HEK293 (cell line): ENCODE data around the gene CCNJL.

Experiments
- CTCF ChIA-PET: fragments of 350-600 bp; formaldehyde crosslinking; extraction: SDS; loops from one replicate; lab custom pipeline; 2021; ENCODE audit warnings: antibody characterized with exemption; lab: Yijun Ruan, JAX
- POLR2A ChIA-PET: fragments of 300-600 bp; formaldehyde crosslinking; extraction: SDS; loops from one replicate; lab custom pipeline; 2020; ENCODE audit warnings: antibody characterized with exemption, inconsistent platforms; lab: Yijun Ruan, JAX
- H3K27ac ChIP-seq: fragments of 200-500 bp; sonication (Bioruptor generic); 2 replicates; pipeline ENCODE4 v1.5.1; 2014; ENCODE audit warnings: low read depth, low read length, control low read depth, inconsistent platforms; ENCODE audit errors: extremely low read depth
- H3K36me3 ChIP-seq, 2 experiments: fragments of 200-500 bp in 1 of 2; sonication (Bioruptor generic) in 1 of 2; 1 replicate in 1 of 2; 2 replicates in 1 of 2; pipeline ENCODE4 v1.5.1; 2014 to 2017; ENCODE audit warnings: inconsistent platforms in 2 of 2, low read length in 2 of 2; ENCODE audit not compliant: control insufficient read depth in 2 of 2, insufficient read depth in 1 of 2
- H3K4me1 ChIP-seq: fragments of 200-500 bp; sonication (Bioruptor generic); 2 replicates; pipeline ENCODE4 v1.5.1; 2014; ENCODE audit warnings: mild to moderate bottlenecking, low read length, inconsistent platforms; ENCODE audit not compliant: control insufficient read depth, insufficient read depth
- H3K4me3 ChIP-seq: 2 replicates; pipeline ENCODE4 v1.5.1; 2011; ENCODE audit warnings: low read depth, mild to moderate bottlenecking, control low read depth, low read length, moderate library complexity
- H3K9me3 ChIP-seq: fragments of 200-500 bp; sonication (Bioruptor generic); 2 replicates; pipeline ENCODE4 v1.5.1; 2014; ENCODE audit warnings: low read depth, low read length, inconsistent platforms; ENCODE audit not compliant: control insufficient read depth, insufficient read depth
- GLI2 ChIP-seq: fragments of 450-650 bp; formaldehyde crosslinking; IDR thresholded peaks from 2 replicates; pipeline ENCODE4; 2017; ENCODE audit warnings: missing biosample characterization, missing genetic modification characterization, low read depth, borderline replicate concordance
- HOXD13 ChIP-seq: sonication (generic); formaldehyde crosslinking; IDR thresholded peaks from 2 replicates; pipeline ENCODE4 v1.8.0; 2022; ENCODE audit warnings: missing genetic modification reagents, borderline replicate concordance
- KLF10 ChIP-seq: fragments of 450-650 bp; IDR thresholded peaks from 2 replicates; pipeline ENCODE4 v1.5.1; 2018; ENCODE audit warnings: missing biosample characterization, mild to moderate bottlenecking, missing genetic modification characterization
- KLF16 ChIP-seq: fragments of 450-650 bp; formaldehyde crosslinking; IDR thresholded peaks from 2 replicates; pipeline ENCODE4 v1.5.1; 2017; ENCODE audit warnings: missing biosample characterization, missing genetic modification characterization
- SP3 ChIP-seq: fragments of 450-650 bp; formaldehyde crosslinking; IDR thresholded peaks from 2 replicates; pipeline ENCODE4 v1.5.1; 2016; ENCODE audit warnings: missing biosample characterization, missing genetic modification characterization
- TRIM28 ChIP-seq: IDR thresholded peaks from 2 replicates; pipeline ENCODE4 v1.6.1; 2011; ENCODE audit warnings: low read length, control low read depth, borderline replicate concordance
- ZBTB20 ChIP-seq: fragments of 450-650 bp; formaldehyde crosslinking; IDR thresholded peaks from 2 replicates; pipeline ENCODE4 v1.5.1; 2016; ENCODE audit warnings: missing biosample characterization, missing genetic modification characterization
- ZBTB49 ChIP-seq: fragments of 450-650 bp; formaldehyde crosslinking; IDR thresholded peaks from 2 replicates; pipeline ENCODE4 v1.5.1; 2016; ENCODE audit warnings: missing biosample characterization, missing genetic modification characterization, low read depth
- ZBTB8A ChIP-seq: fragments of 450-650 bp; formaldehyde crosslinking; IDR thresholded peaks from 2 replicates; pipeline ENCODE4 v1.5.1; 2016; ENCODE audit warnings: missing biosample characterization, missing genetic modification characterization
- ZFP37 ChIP-seq: fragments of 450-650 bp; formaldehyde crosslinking; IDR thresholded peaks from 2 replicates; pipeline ENCODE4 v1.5.1; 2016; ENCODE audit warnings: missing biosample characterization, missing genetic modification characterization
- ZNF148 ChIP-seq: fragments of 450-650 bp; formaldehyde crosslinking; IDR thresholded peaks from 2 replicates; pipeline ENCODE4 v1.5.0; 2017; ENCODE audit warnings: missing biosample characterization, missing genetic modification characterization, borderline replicate concordance
- ZNF16 ChIP-seq: fragments of 450-650 bp; formaldehyde crosslinking; IDR thresholded peaks from 2 replicates; pipeline ENCODE4 v1.5.1; 2016; ENCODE audit warnings: low read depth, missing biosample characterization, missing genetic modification characterization
- ZNF19 ChIP-seq: fragments of 450-650 bp; formaldehyde crosslinking; IDR thresholded peaks from 2 replicates; pipeline ENCODE4; 2016; ENCODE audit warnings: missing biosample characterization, missing genetic modification characterization, low read depth
- ZNF223 ChIP-seq: fragments of 450-650 bp; formaldehyde crosslinking; IDR thresholded peaks from 2 replicates; pipeline ENCODE4 v1.5.1; 2016; ENCODE audit warnings: missing biosample characterization, missing genetic modification characterization
- ZNF292 ChIP-seq: fragments of 450-650 bp; formaldehyde crosslinking; IDR thresholded peaks from 2 replicates; pipeline ENCODE4 v1.5.1; 2016; ENCODE audit warnings: low read depth, missing biosample characterization, missing genetic modification characterization, borderline replicate concordance
- ZNF473 ChIP-seq: fragments of 450-650 bp; formaldehyde crosslinking; IDR thresholded peaks from 2 replicates; pipeline ENCODE4 v1.5.1; 2017; ENCODE audit warnings: missing biosample characterization, missing genetic modification characterization
- ZNF580 ChIP-seq: fragments of 450-650 bp; formaldehyde crosslinking; IDR thresholded peaks from 2 replicates; pipeline ENCODE4 v1.5.1; 2016; ENCODE audit warnings: missing biosample characterization, missing genetic modification characterization
- ZNF585B ChIP-seq: fragments of 450-650 bp; formaldehyde crosslinking; IDR thresholded peaks from 2 replicates; pipeline ENCODE4 v1.5.1; 2016; ENCODE audit warnings: missing biosample characterization, missing genetic modification characterization
- ZNF624 ChIP-seq: fragments of 450-650 bp; formaldehyde crosslinking; IDR thresholded peaks from 2 replicates; pipeline ENCODE4 v1.5.1; 2017; ENCODE audit warnings: missing biosample characterization, missing genetic modification characterization

The CCNJL gene

GRCh38 chr5:160266044-160266443, 46.3 kb downstream of the CCNJL start (continued):
- no peak for TF ChIP-seq ZNF148
- TF ChIP-seq ZFP37 (tag by site-specific recombination): no peak

GRCh38 chr5:160263326-160263855, 49.0 kb downstream of the CCNJL start:
- ChIA-PET CTCF (interaction anchor here (0.6 to 1.0 kb wide), 3 partner anchors 10 to 21 kb away, joined by 3 read pairs; no protein-coding TSS in a partner anchor), POLR2A (no interaction called here)
- H3K36me3 ChIP-seq: no peaks in the 10 kb centered on the region
- no peaks in the 10 kb centered on the region for H3K9me3 ChIP-seq
- TF ChIP-seq HOXD13 (CRISPR knock-in tag) (no peak), GLI2 (tag by site-specific recombination) (no peak), KLF16 (tag by site-specific recombination) (no peak), ZNF292 (tag by site-specific recombination) (no peak), ZBTB8A (tag by site-specific recombination) (no peak), ZNF19 (tag by site-specific recombination) (no peak), ZNF624 (tag by site-specific recombination) (no peak), ZNF585B (no peak), ZNF223 (tag by site-specific recombination) (no peak), ZNF473 (tag by site-specific recombination) (no peak), ZBTB20 (tag by site-specific recombination) (no peak), KLF10 (tag by site-specific recombination) (no peak), TRIM28 (no peak), ZNF580 (no peak), ZNF16 (tag by site-specific recombination) (no peak), SP3 (tag by site-specific recombination) (no peak), ZBTB49 (no peak)
- H3K27ac ChIP-seq: no peak overlapping the region
- peaks cover 3% of the 10 kb centered on the region; the same call in 1 of the 2 replicates for H3K4me1 ChIP-seq
- no peak overlapping the region for H3K4me3 ChIP-seq
